NCI-H1417 (cell line): ENCODE measurements around the gene DLGAP1.
A peak's percentile ranks its signal among the peaks of the same experiment; 100 is the strongest.
"Not testable (repeated sequence)": the region's sequence is repeated elsewhere in the genome, so short reads cannot be mapped to it uniquely, and the experiment has no call there.

Experiments used
- DNase-seq, 3 experiments: peaks; one replicate each; lab custom pipeline; 2025; lab: John Stamatoyannopoulos, UW

Gene DLGAP1

DNA sequence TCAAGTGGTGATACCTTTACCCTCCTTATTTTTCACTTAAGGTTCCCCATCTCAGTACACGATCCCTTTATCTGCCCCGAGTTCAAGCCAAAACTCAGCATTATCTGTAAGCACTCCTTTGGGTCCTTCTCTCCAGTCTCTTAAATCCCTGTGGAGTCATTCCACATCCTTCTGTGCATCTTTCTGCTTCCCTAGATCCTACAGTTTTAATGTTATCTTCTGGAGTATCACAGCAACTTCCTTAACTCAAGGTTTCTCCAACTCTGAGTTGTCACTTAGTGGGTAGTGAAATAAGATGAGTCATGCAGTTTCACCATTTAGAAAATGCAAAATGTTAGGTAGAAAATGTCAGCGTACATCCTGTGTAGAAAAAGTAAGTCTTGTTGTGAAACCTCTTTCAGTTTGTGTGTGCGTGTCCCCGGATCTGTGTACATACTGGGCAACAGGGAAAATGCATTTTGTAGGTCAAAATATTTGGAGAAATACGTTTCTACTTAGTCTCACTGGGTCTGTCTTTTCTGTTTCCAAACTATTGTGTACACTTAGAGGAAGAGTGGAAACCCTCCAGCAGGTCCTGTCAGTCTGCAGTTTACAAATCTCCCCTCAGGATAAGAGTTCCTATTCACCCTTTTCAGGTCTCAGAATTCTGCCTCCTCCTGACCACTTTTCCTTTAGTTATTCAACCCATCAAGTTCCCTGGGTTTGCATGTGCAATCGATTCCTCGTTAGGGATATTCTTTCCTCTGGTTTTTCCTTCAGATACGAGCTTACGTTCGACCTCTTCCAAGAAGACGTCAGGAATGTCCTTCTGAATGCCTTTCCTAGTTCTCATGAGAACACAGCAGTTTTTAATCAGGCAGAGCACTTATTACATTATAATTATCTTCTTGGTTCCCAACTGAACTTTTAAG, 850.4 kb downstream of the DLGAP1 start:
- DNase-seq: peak in 1 of 3 experiments; percentile 20

GRCh38 chr18:3604235-3604497, 850.9 kb downstream of the DLGAP1 start:
- no peak for DNase-seq

- DNase-seq: peak in 1 of 3 experiments; percentile 58
Observed at GRCh38 chr18:3603421-3604234, 851.5 kb downstream of the DLGAP1 start.

- not testable (repeated sequence) for DNase-seq
Observed at GRCh38 chr18:3601106-3601755, 853.9 kb downstream of the DLGAP1 start.

DNA sequence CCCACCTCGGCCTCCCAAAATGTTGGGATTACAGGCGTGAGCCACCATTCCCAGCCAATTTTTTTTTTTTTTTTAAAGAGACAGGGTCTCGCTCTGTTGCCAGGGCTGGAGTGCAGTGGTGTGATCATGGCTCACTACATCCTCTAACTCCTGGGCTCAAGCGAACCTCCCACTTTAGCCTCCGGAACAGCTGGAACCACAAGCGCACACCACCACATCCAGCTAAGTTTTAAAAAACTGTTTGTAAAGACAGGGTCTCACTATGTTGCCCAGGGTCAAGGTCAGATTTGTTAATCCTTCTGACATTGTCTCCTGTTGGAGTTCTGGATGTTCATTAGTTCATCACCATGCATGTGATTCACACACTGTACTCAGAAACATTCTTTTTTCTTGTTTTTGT, 855.2 kb downstream of the DLGAP1 start:
- no peak for DNase-seq

DNA sequence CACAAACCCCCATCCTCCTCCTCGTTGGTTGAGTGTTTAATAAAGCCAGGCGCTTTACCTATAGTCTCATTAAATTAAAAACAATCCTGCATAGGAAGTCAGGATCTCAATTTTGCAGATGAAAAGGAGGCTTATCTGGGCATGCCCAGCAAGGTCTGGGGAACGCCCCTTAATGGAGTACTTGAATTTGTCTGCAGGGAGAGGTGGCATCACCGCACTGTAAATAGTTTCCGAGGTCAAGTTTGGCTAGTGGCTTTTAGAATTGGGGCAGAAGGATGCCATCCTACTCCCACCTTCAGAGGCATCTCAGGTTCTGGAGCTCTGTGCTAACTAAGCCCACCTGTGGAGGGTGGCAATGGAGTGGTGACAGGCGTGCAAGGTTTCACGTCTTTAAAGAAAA, 855.9 kb downstream of the DLGAP1 start:
- no peak for DNase-seq

DNA sequence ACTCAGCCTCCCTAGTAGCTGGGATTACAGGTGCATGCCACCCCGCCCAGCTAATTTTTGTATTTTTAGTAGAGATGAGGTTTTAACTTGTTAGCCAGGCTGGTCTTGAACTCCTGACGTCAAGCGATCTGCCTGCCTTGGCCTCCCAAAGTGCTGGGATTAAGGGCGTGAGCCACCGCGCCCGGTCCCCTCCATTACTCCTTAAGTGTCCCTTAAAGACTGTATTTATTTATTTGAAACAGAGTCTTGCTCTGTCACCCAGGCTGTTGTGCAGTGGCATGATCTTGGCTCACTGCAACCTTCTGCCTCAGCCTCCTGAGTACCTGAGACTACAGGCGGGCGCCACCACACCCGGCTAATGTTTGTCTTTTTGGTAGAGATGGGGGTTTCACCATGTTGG, 856.5 kb downstream of the DLGAP1 start:
- DNase-seq: no peak

DNA sequence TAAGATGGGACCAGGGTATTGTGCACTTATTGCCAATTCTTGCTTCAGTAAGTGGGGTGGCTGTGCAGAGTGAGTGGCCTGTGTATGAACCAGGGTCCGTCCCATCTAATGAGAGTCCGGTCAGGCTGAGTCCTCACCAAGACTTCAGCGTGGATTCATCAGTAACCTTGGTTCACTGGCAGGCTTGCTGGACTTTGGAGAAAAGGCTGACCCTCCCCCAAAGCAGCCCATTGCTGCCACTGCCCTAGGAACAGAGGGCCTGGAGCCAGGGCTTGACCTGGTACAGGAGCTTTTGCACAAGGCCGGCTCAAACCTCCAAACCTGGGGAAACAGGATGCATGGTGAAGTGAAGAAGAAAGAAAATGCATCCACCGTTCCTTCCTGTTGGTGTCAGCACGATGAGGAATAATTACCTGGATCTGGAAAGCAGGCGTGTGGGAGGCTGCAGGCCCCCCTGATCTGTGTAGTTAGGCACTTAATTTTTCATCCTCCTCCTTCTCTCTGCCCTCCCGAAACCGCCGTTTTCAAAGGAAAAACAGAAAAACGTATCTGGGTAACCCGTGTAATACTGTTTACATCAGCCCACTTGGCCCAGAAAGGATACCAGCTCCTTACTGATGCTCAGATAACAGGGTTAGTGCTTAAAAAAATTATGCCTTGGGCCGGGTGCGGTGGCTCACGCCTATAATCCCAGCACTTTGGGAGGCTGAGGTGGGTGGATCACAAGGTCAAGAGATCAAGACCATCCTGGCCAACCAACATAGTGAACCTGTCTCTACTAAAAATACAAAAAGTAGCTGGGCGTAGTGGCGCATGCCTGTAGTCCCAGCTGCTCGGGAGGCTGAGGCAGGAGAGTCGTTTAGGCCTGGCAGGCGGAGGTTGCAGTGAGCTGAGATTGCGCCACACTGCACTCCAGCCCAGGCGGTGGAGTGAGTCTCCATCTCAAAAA, 857.4 kb downstream of the DLGAP1 start:
- DNase-seq: no peak

GRCh38 chr18:3596637-3597384, 858.3 kb downstream of the DLGAP1 start:
- peak in 2 of 3 experiments; percentile 11 to 14 for DNase-seq

- no peak for DNase-seq
Observed at GRCh38 chr18:3596324-3596636, 858.8 kb downstream of the DLGAP1 start.

DNA sequence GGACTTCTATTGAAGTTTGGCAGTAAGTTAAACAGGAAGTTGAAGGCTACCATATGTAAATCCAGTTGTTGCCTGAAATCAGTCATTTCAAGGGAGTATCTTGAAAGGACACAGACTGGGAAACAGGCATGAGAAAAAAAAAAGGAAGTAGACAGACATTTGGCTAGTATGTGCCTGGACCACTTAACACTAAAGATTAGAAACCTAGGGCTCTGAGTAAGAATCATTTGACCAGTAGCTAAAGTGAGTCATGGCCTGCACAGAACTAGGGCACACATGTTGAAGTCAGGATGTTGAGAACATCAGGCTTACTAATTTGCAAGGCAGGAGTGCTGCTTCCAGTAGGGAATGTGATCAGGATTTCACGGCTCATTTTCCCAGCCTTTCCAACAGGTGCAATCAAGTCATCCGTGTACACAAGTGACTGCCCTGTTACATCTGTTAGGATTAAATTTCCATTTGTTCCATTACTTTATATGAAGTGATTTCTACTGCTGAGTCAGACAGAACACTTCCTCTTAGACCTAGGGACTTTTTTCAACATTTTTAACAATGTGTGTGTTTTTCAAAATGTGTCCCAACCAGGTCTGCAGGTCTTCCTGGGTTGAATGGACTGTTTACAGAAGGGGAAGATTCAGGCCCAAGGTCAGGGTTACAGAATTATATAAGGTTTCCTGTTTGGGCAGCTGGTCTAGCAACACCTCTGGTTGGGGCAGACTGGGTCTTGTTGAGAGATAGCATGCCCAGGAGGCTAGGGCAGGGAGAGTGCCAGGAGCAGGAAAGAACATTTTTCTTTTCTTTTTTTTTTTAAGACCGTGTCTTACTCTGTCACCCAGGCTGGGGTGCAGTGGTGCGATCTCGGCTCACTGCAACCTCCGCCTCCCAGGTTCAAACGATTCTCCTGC, 859.5 kb downstream of the DLGAP1 start:
- DNase-seq: peak in 2 of 3 experiments; percentile 52 to 79

DNA sequence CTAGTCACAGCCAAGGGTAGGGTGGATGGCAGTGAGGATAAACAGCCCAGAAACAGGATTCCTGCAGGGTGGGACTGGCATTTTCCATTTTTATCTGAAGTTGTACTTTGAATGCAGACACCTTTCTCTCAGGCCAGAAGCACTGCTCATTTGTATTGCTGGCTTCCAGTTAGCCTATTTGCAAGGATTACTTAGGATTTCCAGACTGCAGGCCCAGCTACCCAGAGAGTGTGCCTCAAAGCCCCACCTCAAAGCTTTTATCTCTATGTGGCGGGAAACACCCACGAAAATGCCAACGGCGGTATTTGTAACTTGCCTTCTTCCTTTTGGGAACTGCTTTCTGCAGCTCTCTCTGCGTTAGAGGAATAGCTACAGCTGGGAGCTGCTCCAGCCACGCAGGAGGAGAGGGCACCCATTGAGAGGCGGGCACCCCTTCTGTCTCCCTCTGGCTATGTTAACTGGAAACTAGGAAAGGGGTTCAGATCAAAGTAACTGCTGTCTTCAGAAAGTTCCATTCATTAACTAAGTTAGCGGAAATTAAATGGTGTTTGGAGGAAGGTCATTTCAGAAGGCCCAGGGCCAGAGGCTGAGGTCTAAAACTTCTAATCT, 860.2 kb downstream of the DLGAP1 start:
- DNase-seq: peak in 2 of 3 experiments; percentile 32 to 55

DNA sequence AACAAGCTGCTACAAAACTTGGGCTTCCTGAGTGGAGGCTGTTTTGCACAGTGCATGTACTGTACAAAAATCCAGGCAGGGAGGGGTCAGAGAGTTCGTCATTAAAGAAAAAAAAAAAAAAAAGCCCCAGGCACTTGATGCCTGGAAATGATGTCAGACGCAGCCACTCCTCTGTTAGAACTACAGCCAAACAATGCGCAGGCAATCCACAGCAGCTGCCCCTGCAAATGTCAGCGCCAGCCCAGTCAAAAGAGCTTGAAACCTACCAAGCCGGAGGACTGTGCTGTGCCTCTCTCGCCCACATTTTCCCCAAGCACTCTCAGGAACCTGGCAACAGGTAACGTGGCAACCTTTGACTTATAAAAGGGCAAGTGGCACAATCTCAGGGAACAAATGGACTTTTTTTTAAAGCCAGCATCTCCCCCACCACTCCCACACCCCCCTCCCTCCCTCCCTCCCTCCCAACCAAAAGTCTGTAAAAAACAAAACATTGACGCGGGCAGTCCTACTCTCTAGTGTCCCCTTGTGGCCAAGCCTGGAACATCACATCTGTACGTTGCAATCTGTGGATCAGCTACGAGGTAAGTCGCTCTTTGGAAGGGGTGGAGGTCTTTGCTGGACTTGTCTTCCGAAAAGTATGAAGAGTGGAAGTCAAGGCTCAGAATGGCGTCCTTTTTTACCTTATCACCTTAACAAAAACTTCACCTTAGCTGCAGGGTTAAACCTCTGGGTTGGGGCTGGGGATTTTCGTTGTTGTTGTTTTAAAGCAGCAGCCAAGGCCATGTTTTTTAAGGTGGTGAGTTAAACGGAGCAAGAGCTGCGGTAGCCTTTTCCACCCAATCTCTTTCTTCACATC, 861.0 kb downstream of the DLGAP1 start:
- DNase-seq: peak; percentile 87 to 98 (median 95)

- DNase-seq: peak in 1 of 3 experiments; percentile 64
Observed at GRCh38 chr18:3593381-3593903, 861.7 kb downstream of the DLGAP1 start.

- DNase-seq: no peak
Observed at GRCh38 chr18:3592864-3593263, 862.2 kb downstream of the DLGAP1 start.

- DNase-seq: no peak
Observed at GRCh38 chr18:3590096-3590630, 864.9 kb downstream of the DLGAP1 start.

- DNase-seq: peak; percentile 58 to 89 (median 87)
Observed at GRCh38 chr18:3585656-3586509, 869.2 kb downstream of the DLGAP1 start.
